Calu3 (cell line): ENCODE data around the gene ARSG. TPM values are rescaled to one million over a fixed set of nuclear protein-coding genes. Genes with fewer than 3 reads are reported as not detected.
"Not testable (repeated sequence)": the region's sequence is repeated elsewhere in the genome, so short reads cannot be mapped to it uniquely, and the experiment has no call there.

Experiments used
- BruUV-seq: library from RNA; stranded (reverse); fragments of 400-500 nt; replicated peaks from 2 replicates; lab custom pipeline; 2021; lab: Mats Ljungman, UMichigan
- CTCF ChIA-PET: fragments of 300-600 bp; sonication (Branson Sonifier 250); formaldehyde crosslinking; loops from one replicate; lab custom pipeline; 2022; ENCODE audit warnings: antibody characterized with exemption; lab: Charles Lee
- DNase-seq: peaks from one replicate; pipeline ENCODE4 v3.0.0; 2022
- H3K27ac Mint-ChIP-seq: one replicate; pipeline ENCODE4 v1.8.0; 2022; ENCODE audit warnings: mixed read lengths; ENCODE audit not compliant: unreplicated experiment
- H3K27me3 Mint-ChIP-seq: one replicate; pipeline ENCODE4 v1.8.0; 2022; ENCODE audit warnings: mixed read lengths; ENCODE audit not compliant: unreplicated experiment
- H3K36me3 Mint-ChIP-seq: one replicate; pipeline ENCODE4 v1.8.0; 2022; ENCODE audit warnings: mild to moderate bottlenecking, moderate library complexity, mixed read lengths; ENCODE audit not compliant: insufficient read depth, unreplicated experiment
- H3K4me1 Mint-ChIP-seq: one replicate; pipeline ENCODE4 v1.8.0; 2022; ENCODE audit warnings: mild to moderate bottlenecking, low read depth, mixed read lengths; ENCODE audit not compliant: unreplicated experiment
- H3K4me3 Mint-ChIP-seq: one replicate; pipeline ENCODE4 v1.8.0; 2022; ENCODE audit warnings: mild to moderate bottlenecking, low read depth, moderate library complexity, mixed read lengths; ENCODE audit not compliant: unreplicated experiment
- H3K9me3 Mint-ChIP-seq: one replicate; pipeline ENCODE4 v1.8.0; 2022; ENCODE audit warnings: low read depth, mixed read lengths; ENCODE audit not compliant: unreplicated experiment
- CTCF ChIP-seq: fragments of 200-600 bp; IDR thresholded peaks from one replicate; pipeline ENCODE4 v1.8.0; 2022; ENCODE audit warnings: antibody characterized with exemption; ENCODE audit not compliant: unreplicated experiment
- intact Hi-C: fragments of 100-400 bp; cut with micrococcal nuclease; formaldehyde crosslinking; loops from one replicate; pipeline ENCODE4 v1.10.0; 2022; ENCODE audit not compliant: unreplicated experiment
- total RNA-seq: library from RNA; stranded (reverse); gene quantifications from 2 replicates; pipeline ENCODE4 v1.2.3, GENCODE V29; 2022

The ARSG gene
- total RNA-seq, 1 experiment from 2014 or later = 1.4 TPM

GRCh38 chr17:68305142-68305541 lies 13.8 kb downstream of the ARSG start:
- CTCF ChIA-PET = interaction anchor here (0.8 kb wide), 1 partner anchor 94 kb away, joined by 3 read pairs; no protein-coding TSS in a partner anchor
- Mint-ChIP-seq H3K27me3 (peaks cover 13% of the 10 kb centered on the region), H3K27ac (no peak overlapping the region), H3K4me1 (no peaks in the 10 kb centered on the region), H3K9me3 (no peaks in the 10 kb centered on the region), H3K4me3 (no peak overlapping the region), H3K36me3 (no peaks in the 10 kb centered on the region)
- BruUV-seq = no TSS peak
- no peak for TF ChIP-seq CTCF
- no peak for DNase-seq
- intact Hi-C loops = no loop called here

- no peak for DNase-seq
- Mint-ChIP-seq H3K27me3 (peaks cover 5% of the 10 kb centered on the region), H3K36me3 (no peaks in the 10 kb centered on the region), H3K4me3 (no peak overlapping the region), H3K9me3 (no peaks in the 10 kb centered on the region), H3K4me1 (no peaks in the 10 kb centered on the region), H3K27ac (no peak overlapping the region)
- CTCF ChIA-PET = no interaction called here
- intact Hi-C loops = no loop called here
- TF ChIP-seq CTCF = no peak
- no TSS peak for BruUV-seq
Observed at GRCh38 chr17:68306819-68307218, 15.5 kb downstream of the ARSG start.

- Mint-ChIP-seq H3K27me3 (no peaks in the 10 kb centered on the region), H3K4me3 (no peak overlapping the region), H3K4me1 (peaks cover 3% of the 10 kb centered on the region), H3K9me3 (no peaks in the 10 kb centered on the region), H3K27ac (no peak overlapping the region), H3K36me3 (no peaks in the 10 kb centered on the region)
- CTCF ChIA-PET = no interaction called here
- intact Hi-C loops = no loop called here
- DNase-seq = no peak
- TF ChIP-seq CTCF = no peak
- BruUV-seq = no TSS peak
Observed at GRCh38 chr17:68307443-68307842, 16.1 kb downstream of the ARSG start.

- intact Hi-C loops, H3K4me3 Mint-ChIP-seq, CTCF ChIA-PET, H3K27me3 Mint-ChIP-seq, DNase-seq, BruUV-seq, H3K36me3 Mint-ChIP-seq, H3K27ac Mint-ChIP-seq, H3K9me3 Mint-ChIP-seq, H3K4me1 Mint-ChIP-seq: not testable (repeated sequence)
Observed at GRCh38 chr17:68308486-68308885, 17.2 kb downstream of the ARSG start.

- intact Hi-C loops, CTCF ChIA-PET, H3K4me1 Mint-ChIP-seq, H3K9me3 Mint-ChIP-seq, H3K27ac Mint-ChIP-seq, BruUV-seq, H3K27me3 Mint-ChIP-seq, DNase-seq, H3K36me3 Mint-ChIP-seq, H3K4me3 Mint-ChIP-seq: not testable (repeated sequence)
Observed at GRCh38 chr17:68309066-68309670, 17.9 kb downstream of the ARSG start.
